ENCODE data around the gene FGF3.

The FGF3 gene

GRCh38 chr11:69815973-69816372, 3.2 kb downstream of the FGF3 start:
- DNase-seq, result no peak
- no peak overlapping the region for H3K27ac ChIP-seq (ENCODE audit: insufficient read depth, low read length, poor library complexity, severe bottlenecking)
- H3K27me3 ChIP-seq (replicated peaks; ENCODE audit: control insufficient read depth, insufficient read depth, low read length, poor library complexity, severe bottlenecking), result peaks cover 13% of the 10 kb centered on the region
- no peaks in the 10 kb centered on the region for H3K36me3 ChIP-seq (ENCODE audit: control insufficient read depth, insufficient read depth, low read length)
- no peak overlapping the region for H3K4me3 ChIP-seq (ENCODE audit: insufficient read depth, low read depth, low read length, poor library complexity, severe bottlenecking)
- peaks cover 3% of the 10 kb centered on the region for H3K4me1 ChIP-seq (ENCODE audit: control insufficient read depth, insufficient read depth, low read length, poor library complexity, severe bottlenecking)
- H3K9me3 ChIP-seq (ENCODE audit: control insufficient read depth, low read length), result no peaks in the 10 kb centered on the region

DNA sequence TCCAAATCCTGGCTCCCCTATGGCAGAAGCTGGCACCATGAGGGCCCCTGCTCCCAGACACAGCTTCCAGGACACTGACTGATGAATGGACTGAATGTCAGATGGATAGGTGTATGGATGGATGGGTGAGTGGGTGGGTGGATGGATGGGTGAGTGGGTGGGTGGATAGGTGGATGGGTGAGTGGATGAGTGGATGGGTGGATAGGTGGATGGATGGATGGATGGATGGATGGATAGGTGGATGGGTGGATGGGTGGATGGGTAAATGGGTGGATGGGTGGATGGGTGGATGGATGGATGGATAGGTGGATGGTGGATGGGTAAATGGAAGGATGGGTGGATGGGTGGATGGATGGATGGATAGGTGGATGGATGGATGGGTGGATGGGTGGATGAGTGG, 4.3 kb downstream of the FGF3 start:
- Histone ChIP-seq H3K27me3 (replicated peaks; ENCODE audit: control insufficient read depth, insufficient read depth, low read length, poor library complexity, severe bottlenecking) (peaks cover 13% of the 10 kb centered on the region), H3K36me3 (ENCODE audit: control insufficient read depth, insufficient read depth, low read length) (no peaks in the 10 kb centered on the region), H3K27ac (ENCODE audit: insufficient read depth, low read length, poor library complexity, severe bottlenecking) (no peak overlapping the region), H3K4me3 (ENCODE audit: insufficient read depth, low read depth, low read length, poor library complexity, severe bottlenecking) (no peak overlapping the region), H3K9me3 (ENCODE audit: control insufficient read depth, low read length) (no peaks in the 10 kb centered on the region), H3K4me1 (ENCODE audit: control insufficient read depth, insufficient read depth, low read length, poor library complexity, severe bottlenecking) (peaks cover 3% of the 10 kb centered on the region)
- DNase-seq, result no peak

DNA sequence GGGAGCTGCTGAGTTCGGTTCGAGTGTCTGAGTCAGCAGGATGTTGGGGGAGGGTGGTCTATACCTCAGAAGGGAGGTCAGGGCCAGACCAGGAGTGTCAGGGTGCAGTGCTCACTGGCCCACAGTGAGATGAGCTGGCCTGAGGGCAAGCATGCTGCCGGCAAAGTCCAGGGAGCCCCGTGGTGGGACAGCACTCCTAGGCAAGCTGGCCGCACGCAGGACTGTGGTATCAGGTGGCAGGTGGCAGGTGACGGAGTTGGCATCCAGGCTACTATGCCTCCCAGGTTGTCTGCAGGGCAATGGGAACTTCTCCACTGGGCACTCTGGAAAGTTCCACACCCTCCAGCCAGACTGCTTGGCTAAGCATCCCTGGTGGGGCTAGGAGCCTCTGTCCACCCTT, 4.8 kb downstream of the FGF3 start:
- Histone ChIP-seq H3K27me3 (replicated peaks; ENCODE audit: control insufficient read depth, insufficient read depth, low read length, poor library complexity, severe bottlenecking) (peaks cover 13% of the 10 kb centered on the region), H3K36me3 (ENCODE audit: control insufficient read depth, insufficient read depth, low read length) (no peaks in the 10 kb centered on the region), H3K9me3 (ENCODE audit: control insufficient read depth, low read length) (no peaks in the 10 kb centered on the region), H3K4me1 (ENCODE audit: control insufficient read depth, insufficient read depth, low read length, poor library complexity, severe bottlenecking) (peaks cover 3% of the 10 kb centered on the region), H3K4me3 (ENCODE audit: insufficient read depth, low read depth, low read length, poor library complexity, severe bottlenecking) (no peak overlapping the region), H3K27ac (ENCODE audit: insufficient read depth, low read length, poor library complexity, severe bottlenecking) (no peak overlapping the region)
- no peak for DNase-seq

DNA sequence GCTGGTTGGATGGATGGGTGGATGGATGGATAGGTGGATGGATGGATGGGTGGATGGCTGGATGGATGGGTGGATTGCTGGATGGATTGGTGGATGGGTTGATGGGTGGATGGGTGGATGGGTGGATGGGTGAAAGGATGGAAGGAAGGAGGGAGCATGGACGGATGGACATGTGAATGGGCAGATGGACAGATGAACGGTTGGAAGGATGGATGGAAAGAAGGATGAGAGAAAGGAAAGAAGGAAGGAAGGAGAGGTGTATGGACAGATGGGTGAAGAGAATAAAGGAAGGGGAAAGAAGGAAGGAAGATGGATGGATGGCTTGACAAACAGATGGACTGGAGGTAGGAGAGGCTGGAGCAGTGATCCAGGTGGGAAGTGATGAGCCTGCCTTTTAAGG, 5.4 kb downstream of the FGF3 start:
- Histone ChIP-seq H3K27ac (ENCODE audit: insufficient read depth, low read length, poor library complexity, severe bottlenecking) (no peak overlapping the region), H3K9me3 (ENCODE audit: control insufficient read depth, low read length) (no peaks in the 10 kb centered on the region), H3K27me3 (replicated peaks; ENCODE audit: control insufficient read depth, insufficient read depth, low read length, poor library complexity, severe bottlenecking) (peaks cover 13% of the 10 kb centered on the region), H3K36me3 (ENCODE audit: control insufficient read depth, insufficient read depth, low read length) (no peaks in the 10 kb centered on the region), H3K4me3 (ENCODE audit: insufficient read depth, low read depth, low read length, poor library complexity, severe bottlenecking) (no peak overlapping the region), H3K4me1 (ENCODE audit: control insufficient read depth, insufficient read depth, low read length, poor library complexity, severe bottlenecking) (peaks cover 3% of the 10 kb centered on the region)
- no peak for DNase-seq

DNA sequence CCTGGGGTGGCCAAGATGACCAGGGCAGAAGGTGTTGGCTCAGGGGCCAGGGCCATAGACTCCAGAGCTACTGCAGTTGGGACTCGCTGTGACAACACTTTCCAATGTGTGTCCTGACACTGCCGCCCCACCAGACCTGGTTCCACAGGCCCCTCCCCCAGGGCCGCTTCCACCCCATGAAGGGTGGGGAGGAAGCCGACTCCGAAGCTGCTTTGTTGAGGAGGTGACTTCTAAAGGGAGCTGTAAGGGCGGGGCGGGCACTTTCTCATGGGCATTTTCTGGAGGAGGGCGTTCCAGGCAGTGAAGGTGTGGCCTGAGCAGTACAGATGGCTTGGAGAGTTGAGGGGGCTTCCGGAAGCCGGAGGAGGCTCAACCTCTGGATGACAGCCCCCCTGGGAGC, 6.3 kb downstream of the FGF3 start:
- peaks cover 13% of the 10 kb centered on the region for H3K27me3 ChIP-seq (replicated peaks; ENCODE audit: control insufficient read depth, insufficient read depth, low read length, poor library complexity, severe bottlenecking)
- H3K4me1 ChIP-seq (ENCODE audit: control insufficient read depth, insufficient read depth, low read length, poor library complexity, severe bottlenecking), result peaks cover 3% of the 10 kb centered on the region
- no peak overlapping the region for H3K4me3 ChIP-seq (ENCODE audit: insufficient read depth, low read depth, low read length, poor library complexity, severe bottlenecking)
- no peaks in the 10 kb centered on the region for H3K36me3 ChIP-seq (ENCODE audit: control insufficient read depth, insufficient read depth, low read length)
- no peak overlapping the region for H3K27ac ChIP-seq (ENCODE audit: insufficient read depth, low read length, poor library complexity, severe bottlenecking)
- no peak for DNase-seq
- no peaks in the 10 kb centered on the region for H3K9me3 ChIP-seq (ENCODE audit: control insufficient read depth, low read length)

GRCh38 chr11:69812256-69812655, 7.0 kb downstream of the FGF3 start:
- DNase-seq, result no peak
- H3K36me3 ChIP-seq (ENCODE audit: control insufficient read depth, insufficient read depth, low read length), result no peaks in the 10 kb centered on the region
- H3K27ac ChIP-seq (ENCODE audit: insufficient read depth, low read length, poor library complexity, severe bottlenecking), result no peak overlapping the region
- no peaks in the 10 kb centered on the region for H3K9me3 ChIP-seq (ENCODE audit: control insufficient read depth, low read length)
- H3K4me3 ChIP-seq (ENCODE audit: insufficient read depth, low read depth, low read length, poor library complexity, severe bottlenecking), result no peak overlapping the region
- peaks cover 7% of the 10 kb centered on the region for H3K27me3 ChIP-seq (replicated peaks; ENCODE audit: control insufficient read depth, insufficient read depth, low read length, poor library complexity, severe bottlenecking)
- H3K4me1 ChIP-seq (ENCODE audit: control insufficient read depth, insufficient read depth, low read length, poor library complexity, severe bottlenecking), result peaks cover 2% of the 10 kb centered on the region

DNA sequence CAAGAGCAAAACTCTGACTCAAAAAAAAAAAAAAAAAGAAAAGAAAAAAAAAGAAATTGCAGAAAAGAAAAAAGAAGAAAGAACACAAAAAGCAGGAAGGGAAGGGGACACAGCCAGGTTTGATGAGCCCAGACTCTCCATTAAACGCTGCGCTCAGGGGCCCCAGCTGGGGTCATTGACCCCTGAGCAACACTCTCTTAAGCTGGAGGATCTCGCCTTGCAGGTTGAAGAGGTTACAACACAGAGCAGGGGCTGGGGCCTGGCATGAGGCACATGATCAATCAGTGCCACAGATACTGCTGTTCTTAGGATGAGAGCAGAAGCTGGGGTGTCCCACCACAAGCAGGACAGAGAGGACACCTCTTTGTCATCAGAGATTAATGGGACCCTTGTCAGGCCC, 7.8 kb downstream of the FGF3 start:
- no peaks in the 10 kb centered on the region for H3K4me1 ChIP-seq (ENCODE audit: control insufficient read depth, insufficient read depth, low read length, poor library complexity, severe bottlenecking)
- no peak overlapping the region for H3K27ac ChIP-seq (ENCODE audit: insufficient read depth, low read length, poor library complexity, severe bottlenecking)
- no peak overlapping the region for H3K4me3 ChIP-seq (ENCODE audit: insufficient read depth, low read depth, low read length, poor library complexity, severe bottlenecking)
- H3K36me3 ChIP-seq (ENCODE audit: control insufficient read depth, insufficient read depth, low read length), result no peaks in the 10 kb centered on the region
- no peaks in the 10 kb centered on the region for H3K27me3 ChIP-seq (replicated peaks; ENCODE audit: control insufficient read depth, insufficient read depth, low read length, poor library complexity, severe bottlenecking)
- no peak for DNase-seq
- H3K9me3 ChIP-seq (ENCODE audit: control insufficient read depth, low read length), result no peaks in the 10 kb centered on the region

DNA sequence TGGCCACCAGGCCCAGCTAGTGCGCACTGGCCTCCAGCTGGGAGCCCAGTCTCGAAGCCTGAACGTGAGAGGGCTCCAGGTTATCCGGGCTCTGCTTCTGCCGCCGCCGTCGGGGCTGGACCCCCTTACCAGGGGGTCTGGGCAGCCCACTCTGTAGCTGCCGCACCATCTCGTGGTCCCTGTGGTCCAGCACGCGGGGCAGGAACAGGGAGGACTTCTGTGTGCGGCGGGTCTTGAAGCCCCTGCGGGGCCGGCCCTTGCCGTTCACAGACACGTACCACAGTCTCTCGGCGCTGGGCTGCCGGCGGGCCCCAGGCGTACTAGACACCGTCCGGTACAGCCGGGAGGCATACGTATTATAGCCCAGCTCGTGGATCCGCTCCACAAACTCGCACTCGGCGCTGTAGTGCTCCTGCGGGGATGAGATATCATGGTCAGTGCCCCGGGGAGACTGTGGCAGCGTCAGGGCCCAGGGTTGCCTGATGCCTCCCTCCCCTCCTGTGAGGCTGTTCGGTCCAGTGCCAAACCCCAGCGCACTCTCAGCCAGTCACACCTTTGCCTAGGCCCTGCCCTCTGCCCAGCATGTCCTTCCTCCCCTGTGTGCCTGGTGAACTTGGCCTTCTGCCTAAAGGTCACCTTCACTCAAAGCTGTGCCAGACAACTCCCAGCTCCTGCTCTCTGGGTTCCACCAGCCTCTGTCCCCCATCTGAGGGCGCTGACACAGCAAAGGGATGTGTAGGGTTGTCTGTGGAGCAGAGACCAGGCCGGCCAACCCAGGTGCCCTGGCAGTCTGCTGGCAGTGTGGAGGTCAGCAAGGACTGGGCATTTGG, 8.7 kb downstream of the FGF3 start:
- Histone ChIP-seq H3K36me3 (ENCODE audit: control insufficient read depth, insufficient read depth, low read length) (no peaks in the 10 kb centered on the region), H3K27ac (ENCODE audit: insufficient read depth, low read length, poor library complexity, severe bottlenecking) (no peak overlapping the region), H3K9me3 (ENCODE audit: control insufficient read depth, low read length) (no peaks in the 10 kb centered on the region), H3K4me1 (ENCODE audit: control insufficient read depth, insufficient read depth, low read length, poor library complexity, severe bottlenecking) (no peaks in the 10 kb centered on the region), H3K4me3 (ENCODE audit: insufficient read depth, low read depth, low read length, poor library complexity, severe bottlenecking) (no peak overlapping the region), H3K27me3 (replicated peaks; ENCODE audit: control insufficient read depth, insufficient read depth, low read length, poor library complexity, severe bottlenecking) (no peaks in the 10 kb centered on the region)
- no peak for DNase-seq

DNA sequence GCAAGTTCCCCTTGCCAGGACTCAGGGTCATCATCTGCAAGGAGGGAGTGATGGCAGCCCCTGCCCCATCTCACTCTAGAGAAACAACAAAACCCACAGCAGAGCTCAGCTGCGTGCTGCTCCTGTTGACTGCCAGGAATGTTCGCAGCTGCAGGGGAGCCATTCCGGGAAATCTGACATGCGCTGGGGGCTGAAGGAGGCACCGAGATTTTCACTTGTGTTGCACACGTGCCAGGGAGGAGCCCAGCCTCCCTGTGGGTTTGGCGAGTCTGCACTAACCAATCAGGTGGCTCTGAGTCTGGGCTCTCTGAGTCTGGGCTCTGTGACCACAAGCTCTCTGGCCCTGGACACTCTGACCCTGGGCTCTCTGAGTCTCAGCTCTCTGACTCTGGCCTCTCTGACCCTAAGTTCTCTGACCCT, 10.5 kb downstream of the FGF3 start:
- Histone ChIP-seq H3K36me3 (ENCODE audit: control insufficient read depth, insufficient read depth, low read length) (no peaks in the 10 kb centered on the region), H3K4me1 (ENCODE audit: control insufficient read depth, insufficient read depth, low read length, poor library complexity, severe bottlenecking) (no peaks in the 10 kb centered on the region), H3K27ac (ENCODE audit: insufficient read depth, low read length, poor library complexity, severe bottlenecking) (no peak overlapping the region), H3K9me3 (ENCODE audit: control insufficient read depth, low read length) (no peaks in the 10 kb centered on the region), H3K27me3 (replicated peaks; ENCODE audit: control insufficient read depth, insufficient read depth, low read length, poor library complexity, severe bottlenecking) (no peaks in the 10 kb centered on the region), H3K4me3 (ENCODE audit: insufficient read depth, low read depth, low read length, poor library complexity, severe bottlenecking) (no peak overlapping the region)
- DNase-seq, result no peak

DNA sequence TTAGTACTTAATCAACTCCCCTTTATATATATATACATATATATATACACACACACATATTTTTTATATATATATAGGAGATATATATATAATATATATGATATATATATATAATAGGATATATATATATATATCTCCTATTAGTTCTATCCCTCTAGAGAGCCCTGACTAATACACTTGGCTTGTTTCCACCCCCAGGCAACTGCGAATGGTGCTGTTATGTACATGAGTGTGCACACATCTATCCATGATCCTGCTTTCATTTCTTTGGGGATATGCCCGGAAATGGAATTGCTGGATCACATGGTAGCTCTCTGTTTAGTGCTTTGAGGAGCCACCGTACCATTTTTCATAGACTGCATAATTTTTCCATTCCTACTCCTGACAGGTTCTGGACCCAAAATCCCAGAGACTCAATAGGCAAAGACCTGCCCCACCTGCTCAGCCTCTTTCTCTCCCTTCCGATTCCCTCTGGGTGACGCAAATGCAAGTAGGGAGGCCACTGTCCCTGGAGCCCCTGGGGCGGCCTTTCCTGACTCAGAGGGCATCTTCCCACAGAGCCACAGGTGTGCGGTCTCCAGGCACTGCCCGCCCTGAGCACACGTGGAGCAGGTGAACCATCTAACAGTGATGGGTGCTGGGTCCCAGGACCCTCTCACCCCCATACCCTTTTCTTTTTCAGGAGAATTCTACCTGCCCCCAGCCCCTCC, 12.0 kb downstream of the FGF3 start:
- Histone ChIP-seq H3K27ac (ENCODE audit: insufficient read depth, low read length, poor library complexity, severe bottlenecking) (no peak overlapping the region), H3K9me3 (ENCODE audit: control insufficient read depth, low read length) (no peaks in the 10 kb centered on the region), H3K4me1 (ENCODE audit: control insufficient read depth, insufficient read depth, low read length, poor library complexity, severe bottlenecking) (no peaks in the 10 kb centered on the region), H3K27me3 (replicated peaks; ENCODE audit: control insufficient read depth, insufficient read depth, low read length, poor library complexity, severe bottlenecking) (no peaks in the 10 kb centered on the region), H3K4me3 (ENCODE audit: insufficient read depth, low read depth, low read length, poor library complexity, severe bottlenecking) (no peak overlapping the region), H3K36me3 (ENCODE audit: control insufficient read depth, insufficient read depth, low read length) (no peaks in the 10 kb centered on the region)
- DNase-seq, result no peak
